NCI-H128 (cell line): Measurements from ENCODE around the gene NPIPA1.
"Not testable (repeated sequence)": the region's sequence is repeated elsewhere in the genome, so short reads cannot be mapped to it uniquely, and the experiment has no call there.

Experiments
- DNase-seq: peaks from one replicate; lab custom pipeline; 2025; ENCODE audit not compliant: unreplicated experiment; lab: John Stamatoyannopoulos, UW

The NPIPA1 gene

DNA sequence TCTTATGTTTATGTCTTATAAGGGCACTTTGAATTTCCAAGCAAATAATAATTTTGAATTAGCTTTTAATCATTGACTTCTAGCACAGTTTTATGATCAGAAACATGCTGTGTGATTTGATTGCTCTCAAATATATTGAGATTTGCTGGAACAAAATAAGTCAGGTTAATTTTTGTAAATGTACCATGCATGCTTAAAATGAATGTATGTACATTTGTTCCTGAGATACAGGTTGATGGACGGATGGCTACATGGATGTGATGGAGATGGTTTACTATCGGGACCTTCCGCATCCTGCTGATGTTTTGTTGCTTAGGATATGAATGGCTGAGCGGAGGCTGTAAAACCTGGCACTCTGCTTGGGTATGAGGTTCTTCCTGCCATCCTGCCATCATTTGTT, at the start of gene NPIPA1:
Gene NPIPA1, plus strand, starts transcription at position 301 of the 400 bp plus-strand sequence. Its CDS starts 0 bp downstream, at position 301.
- DNase-seq, result not testable (repeated sequence)

DNA sequence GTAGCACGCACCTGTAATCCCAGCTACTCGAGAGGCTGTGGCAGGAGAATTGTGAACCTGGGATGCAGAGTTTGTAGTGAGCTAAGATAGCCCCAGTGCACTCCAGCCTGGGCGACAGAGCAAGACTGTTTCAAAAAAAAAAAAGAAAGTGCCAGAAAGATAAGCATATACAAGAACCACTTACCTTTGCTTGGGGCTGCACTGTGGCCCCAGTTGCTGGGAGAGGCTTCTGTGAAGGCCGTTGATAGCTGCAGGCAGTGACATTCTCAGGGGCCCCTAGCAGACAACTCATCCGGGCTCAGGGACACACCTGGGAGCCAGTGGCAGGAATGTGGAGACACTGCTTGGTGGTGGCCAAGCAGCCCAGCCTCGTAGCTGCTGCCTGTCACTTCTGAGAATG, 45.1 kb upstream of the NPIPA1 start:
- not testable (repeated sequence) for DNase-seq

DNA sequence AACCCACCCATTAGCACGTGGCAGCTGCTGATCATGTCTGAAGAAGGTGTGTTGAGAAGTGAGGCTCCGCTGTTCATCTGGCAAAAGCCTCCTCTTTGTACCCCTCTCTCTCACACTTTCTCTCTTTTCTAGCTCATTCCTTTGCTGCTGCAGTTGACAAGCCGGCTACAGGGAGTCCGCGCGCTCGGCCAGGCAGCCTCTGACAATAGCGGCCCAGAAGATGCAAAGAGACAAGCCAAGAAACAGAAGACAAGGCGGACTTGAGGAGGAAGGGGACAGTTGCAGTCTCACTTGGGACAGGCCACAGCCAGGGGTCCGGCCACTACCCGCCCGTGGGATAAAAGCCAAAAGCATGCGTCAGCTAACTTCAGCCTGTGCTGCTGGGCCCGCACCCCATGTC, 41.9 kb upstream of the NPIPA1 start:
- DNase-seq, result not testable (repeated sequence)

DNA sequence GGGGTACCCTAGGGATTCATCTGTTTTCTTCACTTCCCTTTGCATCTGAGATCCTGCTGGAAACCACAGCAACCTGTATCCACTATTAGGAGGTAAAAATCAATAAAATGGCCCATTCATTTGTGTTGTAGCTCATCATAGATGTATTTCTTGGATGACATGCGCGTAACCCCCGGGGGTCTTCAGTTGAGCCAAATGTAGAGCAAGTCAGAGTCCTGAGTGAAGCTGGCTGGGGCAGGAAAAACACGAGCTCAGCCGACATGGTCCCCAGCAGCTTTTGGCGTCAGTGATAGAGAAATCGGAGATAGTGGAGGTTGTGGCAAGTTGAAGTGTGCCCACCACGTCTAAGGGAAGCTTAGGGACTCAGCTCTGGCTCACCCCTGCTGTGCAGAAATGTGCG, 41.2 kb upstream of the NPIPA1 start:
- not testable (repeated sequence) for DNase-seq

DNA sequence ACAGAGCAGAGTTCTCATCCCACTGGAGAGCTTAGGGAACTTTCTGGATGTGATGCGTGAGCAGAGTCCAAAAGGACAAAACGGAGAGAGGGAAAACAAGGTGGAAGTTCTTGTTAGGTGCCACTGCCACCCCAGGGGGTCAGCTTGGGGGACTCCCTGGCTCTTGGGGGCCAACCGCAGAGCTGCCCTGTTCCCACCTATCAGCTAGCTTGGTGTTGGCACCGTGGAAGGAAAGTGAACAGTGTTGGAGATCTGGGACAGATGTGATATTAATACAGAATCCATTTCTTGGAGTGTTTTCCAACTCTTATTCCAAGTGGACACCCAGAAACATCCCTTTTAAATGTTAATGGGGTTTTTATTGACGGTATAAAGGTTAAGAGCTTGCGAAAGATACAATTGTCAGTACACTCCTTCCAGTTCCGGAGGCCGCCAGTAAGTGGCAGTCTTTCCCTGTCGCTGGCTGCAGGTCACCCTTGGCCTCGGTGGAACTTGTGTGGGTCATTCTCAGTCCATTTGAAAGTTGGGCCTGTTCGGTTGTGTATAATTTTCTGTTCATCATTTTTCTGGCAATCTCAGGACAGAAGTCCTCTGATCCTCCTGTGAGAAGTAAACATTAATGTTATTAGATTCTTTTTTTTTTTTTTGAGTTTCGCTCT, 40.1 kb upstream of the NPIPA1 start:
- DNase-seq, result not testable (repeated sequence)

DNA sequence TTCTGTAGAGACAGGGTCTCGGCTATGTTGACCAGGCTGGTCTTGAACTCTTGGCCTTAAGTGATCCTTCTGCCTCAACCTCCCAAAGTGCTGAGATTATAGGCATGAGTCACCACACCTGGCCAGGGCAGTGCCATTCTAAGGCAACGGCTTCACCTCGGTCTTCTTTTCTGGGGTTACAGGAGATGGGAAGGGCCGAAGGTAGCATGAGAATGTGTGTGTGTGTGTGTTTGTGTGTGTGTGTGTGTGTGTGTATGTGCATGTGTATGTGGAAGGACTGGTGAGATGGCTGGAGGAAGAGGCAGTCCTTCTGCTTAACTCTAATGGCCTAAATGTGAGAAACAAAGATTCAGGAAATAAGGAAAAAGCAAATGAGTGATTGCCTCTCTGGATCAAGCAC, 39.1 kb upstream of the NPIPA1 start:
- DNase-seq, result not testable (repeated sequence)

DNA sequence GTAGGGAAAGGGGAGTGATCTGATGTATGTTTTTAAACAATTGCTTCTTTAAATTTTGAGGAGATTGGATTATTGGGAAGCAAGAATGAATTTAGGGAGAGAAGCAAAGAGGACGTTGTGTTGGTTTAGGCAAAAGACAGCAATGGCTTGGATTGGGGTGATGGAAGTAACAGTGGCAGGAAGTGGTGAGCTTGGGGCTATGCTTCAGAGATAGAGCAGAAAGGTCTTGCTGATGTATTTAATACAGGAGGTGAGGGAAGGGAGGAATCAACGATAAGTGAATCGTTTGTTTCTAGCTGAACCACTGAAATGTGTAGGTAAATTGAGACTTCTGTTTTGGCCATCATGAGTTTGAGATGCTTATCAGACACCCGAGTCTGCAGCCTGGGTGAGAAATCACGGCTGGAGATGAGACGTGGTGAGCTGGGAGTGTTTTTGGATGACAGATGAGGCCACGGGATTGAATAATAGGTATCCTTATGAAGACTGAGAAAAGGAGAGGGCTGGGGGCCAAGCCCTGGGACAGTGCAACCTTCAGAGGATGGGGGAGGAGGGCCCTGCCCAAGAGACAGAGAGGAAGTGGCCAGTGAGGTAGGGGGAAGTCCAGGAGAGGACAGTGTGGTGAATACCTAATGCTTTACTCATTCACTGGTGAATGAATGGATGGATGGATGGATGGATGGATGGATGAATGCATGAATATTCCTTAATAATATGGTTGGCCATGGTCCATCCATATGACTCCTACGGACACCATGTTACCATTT, 33.9 kb upstream of the NPIPA1 start:
- not testable (repeated sequence) for DNase-seq

DNA sequence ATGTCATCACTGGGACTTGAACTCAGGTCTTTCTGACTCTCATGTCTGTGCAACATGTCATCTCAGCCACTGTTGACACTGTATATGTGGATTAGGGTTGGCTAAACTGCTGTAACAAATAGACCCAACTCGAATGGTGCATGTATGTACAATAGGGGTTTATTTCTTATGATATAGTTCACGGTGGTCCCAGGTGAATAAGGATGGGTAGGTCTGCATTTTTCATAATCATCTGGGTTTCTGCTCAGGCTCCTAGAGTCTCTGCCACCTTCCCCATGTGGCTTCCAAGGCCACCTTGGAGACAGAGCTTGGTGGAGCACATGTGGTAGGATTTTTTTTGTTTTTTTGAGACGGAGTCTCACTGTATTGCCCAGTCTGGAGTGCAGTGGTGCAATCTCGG, 27.5 kb upstream of the NPIPA1 start:
- DNase-seq, result not testable (repeated sequence)

DNA sequence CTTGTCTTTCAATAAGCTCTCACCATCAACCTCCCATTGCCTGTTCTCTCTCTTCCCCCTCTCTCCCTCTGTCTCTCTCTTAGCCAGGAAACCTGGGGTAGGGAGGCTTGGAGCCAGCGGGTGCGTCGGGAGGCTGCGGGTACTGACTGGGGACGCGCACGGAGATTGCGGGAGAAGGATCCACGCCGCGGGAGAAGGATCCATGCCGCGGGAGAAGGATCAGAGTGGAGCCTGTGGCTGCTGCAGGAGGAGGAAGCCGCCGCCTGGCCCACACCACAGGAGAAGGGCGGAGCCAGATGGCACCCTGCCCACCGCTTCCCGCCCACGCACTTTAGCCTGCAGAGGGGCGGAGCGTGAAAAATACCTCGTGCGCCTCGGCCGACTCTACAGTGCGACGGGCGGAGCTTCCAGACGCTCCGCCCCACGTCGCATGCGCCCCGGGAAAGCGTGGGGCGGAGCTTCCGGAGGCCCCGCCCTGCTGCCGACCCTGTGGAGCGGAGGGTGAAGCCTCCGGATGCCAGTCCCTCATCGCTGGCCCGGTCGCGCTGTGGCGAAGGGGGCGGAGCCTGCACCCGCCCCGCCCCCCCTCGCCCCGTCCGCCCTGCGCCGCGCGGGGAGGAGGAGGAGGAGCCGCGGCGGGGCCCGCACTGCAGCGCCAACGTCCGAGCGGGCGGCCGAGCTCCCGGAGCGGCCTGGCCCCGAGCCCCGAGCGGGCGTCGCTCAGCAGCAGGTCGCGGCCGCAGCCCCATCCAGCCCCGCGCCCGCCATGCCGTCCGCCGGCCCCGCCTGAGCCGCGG, 26.2 kb upstream of the NPIPA1 start:
- DNase-seq, result not testable (repeated sequence)

DNA sequence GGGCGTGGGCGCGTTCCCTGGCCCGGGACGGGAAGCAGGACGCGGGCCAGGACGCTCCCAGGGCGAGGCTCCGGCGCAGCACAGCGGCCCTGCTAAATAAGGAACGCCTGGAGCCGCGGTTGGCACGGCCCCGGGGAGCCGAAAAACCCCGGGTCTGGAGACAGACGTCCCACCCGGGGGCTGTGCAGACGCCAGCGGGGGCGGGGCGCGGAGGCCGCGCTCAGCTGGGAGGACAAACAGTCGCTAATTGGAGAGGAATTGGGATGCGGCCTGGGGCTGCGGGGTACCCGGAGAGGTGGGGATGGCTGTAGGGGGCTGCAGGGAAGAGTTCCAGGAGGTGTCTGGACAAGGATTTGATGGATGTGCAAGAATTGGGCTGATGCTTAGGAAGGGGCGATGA, 25.3 kb upstream of the NPIPA1 start:
- not testable (repeated sequence) for DNase-seq

DNA sequence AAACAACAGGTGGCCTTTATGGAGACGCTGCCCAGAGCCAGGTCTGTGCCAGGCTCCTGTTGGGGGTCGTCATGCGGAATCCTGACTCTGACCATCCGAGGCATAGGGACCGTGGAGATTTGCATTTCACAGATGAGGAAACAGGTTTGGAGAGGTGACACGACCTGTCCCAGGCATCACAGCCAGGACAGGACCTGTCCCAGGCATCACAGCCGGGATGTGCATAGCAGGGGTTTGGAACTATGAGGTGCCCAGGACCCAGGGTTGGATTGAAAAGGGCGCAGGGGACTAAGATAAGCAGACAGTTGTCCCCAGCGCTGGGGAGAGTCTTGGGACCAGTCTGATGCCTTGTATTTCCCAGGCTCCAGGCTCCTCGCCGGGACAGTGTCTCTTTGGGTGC, 24.7 kb upstream of the NPIPA1 start:
- not testable (repeated sequence) for DNase-seq

DNA sequence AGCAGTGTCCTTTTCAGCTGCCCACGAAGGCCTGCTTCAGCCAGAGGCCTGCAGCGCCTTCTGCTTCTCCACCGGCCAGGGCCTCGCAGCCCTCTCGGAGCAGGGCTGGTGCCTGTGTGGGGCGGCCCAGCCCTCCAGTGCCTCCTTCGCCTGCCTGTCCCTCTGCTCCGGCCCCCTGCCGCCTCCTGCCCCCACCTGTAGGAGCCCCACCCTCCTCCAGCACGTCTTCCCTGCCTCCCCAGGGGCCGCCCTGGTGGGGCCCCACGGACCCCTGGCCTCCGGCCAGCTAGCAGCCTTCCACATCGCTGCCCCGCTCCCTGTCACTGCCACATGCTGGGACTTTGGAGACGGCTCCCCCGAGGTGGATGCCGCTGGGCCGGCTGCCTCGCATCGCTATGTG, 18.7 kb upstream of the NPIPA1 start:
- not testable (repeated sequence) for DNase-seq

DNA sequence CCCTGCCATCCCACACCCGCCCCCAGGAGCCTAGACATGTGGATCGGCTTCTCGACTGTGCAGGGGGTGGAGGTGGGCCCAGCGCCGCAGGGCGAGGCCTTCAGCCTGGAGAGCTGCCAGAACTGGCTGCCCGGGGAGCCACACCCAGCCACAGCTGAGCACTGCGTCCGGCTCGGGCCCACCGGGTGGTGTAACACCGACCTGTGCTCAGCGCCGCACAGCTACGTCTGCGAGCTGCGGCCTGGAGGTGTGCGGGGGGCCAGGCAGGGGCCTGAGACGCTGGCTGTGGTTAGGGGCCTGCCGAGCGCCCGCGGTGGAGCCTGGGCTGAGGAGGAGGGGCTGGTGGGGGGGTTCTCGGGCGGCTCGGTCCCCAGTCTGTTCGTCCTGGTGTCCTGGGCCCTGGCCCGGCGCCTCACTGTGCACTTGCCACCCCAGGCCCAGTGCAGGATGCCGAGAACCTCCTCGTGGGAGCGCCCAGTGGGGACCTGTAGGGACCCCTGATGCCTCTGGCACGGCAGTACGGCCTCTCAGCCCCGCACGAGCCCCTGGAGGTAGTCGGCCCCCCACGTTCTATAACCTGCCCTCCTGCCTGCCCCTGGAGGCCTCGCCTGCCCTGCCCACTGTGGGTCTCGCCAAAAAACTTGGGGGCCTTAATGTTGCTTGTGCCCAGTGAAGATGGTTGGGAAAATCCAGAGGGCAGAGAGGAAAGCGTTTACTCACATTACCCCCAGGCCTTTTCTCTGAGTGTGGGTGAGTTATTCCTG, 17.2 kb upstream of the NPIPA1 start:
- not testable (repeated sequence) for DNase-seq

DNA sequence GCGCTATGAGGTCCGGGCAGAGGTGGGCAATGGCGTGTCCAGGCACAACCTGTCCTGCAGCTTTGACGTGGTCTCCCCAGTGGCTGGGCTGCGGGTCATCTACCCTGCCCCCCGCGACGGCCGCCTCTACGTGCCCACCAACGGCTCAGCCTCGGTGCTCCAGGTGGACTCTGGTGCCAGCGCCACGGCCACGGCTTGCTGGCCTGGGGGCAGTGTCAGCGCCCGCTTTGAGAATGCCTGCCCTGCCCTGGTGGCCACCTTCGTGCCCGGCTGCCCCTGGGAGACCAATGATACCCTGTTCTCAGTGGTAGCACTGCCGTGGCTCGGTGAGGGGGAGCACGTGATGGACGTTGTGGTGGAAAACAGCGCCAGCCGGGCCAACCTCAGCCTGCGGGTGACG, 15.0 kb upstream of the NPIPA1 start:
- not testable (repeated sequence) for DNase-seq

DNA sequence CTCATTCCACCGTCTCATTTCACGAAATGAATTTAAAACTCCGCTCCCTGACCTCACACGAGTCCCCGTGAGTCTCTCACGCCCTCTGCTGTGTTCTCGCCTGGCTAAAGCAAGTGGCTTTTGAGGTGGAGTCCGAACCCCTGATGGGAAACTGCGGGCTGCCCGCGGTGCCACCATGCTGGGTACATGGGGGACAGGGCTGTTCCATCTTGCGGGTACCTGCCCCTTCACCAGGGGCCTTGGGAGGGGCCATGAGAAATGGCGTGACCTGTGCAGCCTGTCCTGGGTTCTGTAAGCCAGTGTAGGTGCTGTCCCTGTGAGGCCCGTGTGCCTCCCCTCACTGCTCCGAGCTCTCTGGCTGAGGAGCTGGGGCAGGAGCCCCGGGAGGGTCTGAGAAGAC, 14.3 kb upstream of the NPIPA1 start:
- not testable (repeated sequence) for DNase-seq

DNA sequence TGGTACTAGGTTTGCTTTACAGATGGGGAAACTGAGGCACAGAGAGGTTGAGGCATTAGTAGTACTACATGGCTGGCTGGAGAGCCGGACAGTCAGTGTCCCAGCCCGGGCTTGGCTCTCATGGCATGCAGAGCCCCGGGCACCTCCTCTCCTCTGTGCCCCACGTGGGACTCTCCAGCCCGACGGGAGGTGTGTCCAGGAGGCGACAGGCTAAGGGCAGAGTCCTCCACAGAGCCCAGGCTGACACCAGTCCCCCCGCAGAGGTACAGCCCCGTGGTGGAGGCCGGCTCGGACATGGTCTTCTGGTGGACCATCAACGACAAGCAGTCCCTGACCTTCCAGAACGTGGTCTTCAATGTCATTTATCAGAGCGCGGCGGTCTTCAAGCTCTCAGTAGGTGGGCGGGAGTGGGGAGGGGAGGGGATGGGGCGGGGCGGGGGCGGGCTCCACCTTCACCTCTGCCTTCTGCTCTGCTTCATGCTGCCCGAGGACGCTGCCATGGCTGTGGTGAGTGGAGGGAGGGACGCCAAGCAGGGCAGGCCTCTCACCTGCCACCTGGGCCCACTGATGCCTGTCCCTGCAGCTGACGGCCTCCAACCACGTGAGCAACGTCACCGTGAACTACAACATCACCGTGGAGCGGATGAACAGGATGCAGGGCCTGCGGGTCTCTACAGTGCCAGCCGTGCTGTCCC, 13.7 kb upstream of the NPIPA1 start:
- not testable (repeated sequence) for DNase-seq

DNA sequence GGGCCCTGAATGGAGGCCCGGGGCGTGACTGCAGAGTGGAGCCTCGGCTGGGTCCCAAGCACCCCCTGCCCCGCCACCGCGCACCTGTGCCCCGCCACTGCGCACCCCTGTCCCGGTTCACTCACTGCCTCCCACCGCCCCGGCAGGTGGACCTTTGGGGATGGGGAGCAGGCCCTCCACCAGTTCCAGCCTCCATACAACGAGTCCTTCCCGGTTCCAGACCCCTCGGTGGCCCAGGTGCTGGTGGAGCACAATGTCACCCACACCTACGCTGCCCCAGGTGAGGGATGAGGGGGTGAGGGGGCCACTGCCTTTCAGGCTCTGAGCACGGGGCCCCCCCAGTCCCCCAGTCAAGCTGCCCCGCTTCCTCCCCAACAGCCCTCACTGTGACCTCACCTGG, 12.9 kb upstream of the NPIPA1 start:
- DNase-seq, result not testable (repeated sequence)

DNA sequence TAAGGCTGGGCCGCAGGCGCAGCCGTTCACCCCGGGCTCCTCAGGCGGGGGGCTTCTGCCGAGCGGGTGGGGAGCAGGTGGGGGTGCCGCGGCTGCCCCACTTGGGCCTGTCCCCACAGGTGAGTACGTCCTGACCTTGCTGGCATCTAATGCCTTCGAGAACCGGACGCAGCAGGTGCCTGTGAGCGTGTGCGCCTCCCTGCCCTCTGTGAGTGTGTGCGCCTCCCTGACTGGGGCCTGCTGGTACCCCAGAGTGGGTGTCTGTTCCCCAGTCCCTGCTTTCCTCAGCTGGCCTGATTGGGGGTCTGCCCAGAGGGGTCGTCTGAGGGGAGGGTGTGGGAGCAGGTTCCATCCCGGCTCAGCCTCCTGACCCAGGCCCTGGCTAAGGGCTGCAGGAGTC, 12.3 kb upstream of the NPIPA1 start:
- DNase-seq, result not testable (repeated sequence)

DNA sequence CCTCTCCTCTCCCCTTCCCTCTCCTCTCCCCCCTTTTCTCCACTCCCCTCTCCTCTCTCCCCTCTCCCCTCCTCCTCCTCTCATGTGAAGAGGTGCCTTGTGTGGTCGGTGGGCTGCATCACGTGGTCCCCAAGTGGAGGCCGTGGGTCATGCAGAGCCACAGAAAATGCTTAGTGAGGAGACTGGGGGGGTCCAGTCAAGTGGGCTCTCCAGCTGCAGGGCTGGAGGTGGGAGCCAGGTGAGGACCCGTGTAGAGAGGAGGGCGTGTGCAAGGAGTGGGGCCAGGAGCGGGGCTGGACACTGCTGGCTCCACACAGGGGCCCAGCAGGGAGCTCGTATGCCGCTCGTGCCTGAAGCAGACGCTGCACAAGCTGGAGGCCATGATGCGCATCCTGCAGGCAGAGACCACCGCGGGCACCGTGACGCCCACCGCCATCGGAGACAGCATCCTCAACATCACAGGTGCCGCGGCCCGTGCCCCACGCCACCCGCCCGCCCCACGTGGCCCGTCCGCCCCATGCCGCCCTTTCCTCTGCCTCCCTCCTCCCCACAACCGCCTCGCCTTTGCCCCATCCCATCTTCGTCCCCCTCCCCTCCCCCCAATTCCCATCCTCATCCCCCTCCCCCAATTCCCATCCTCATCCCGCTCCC, 9.1 kb upstream of the NPIPA1 start:
- DNase-seq, result not testable (repeated sequence)

DNA sequence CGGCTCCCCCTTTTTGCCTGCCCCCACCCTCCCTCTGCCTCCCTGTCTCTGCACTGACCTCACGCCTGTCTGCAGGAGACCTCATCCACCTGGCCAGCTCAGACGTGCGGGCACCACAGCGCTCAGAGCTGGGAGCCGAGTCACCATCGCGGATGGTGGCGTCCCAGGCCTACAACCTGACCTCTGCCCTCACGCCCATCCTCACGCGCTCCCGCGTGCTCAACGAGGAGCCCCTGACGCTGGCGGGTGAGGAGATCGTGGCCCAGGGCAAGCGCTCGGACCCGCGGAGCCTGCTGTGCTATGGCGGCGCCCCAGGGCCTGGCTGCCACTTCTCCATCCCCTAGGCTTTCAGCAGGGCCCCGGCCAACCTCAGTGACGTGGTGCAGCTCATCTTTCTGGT, 8.1 kb upstream of the NPIPA1 start:
- not testable (repeated sequence) for DNase-seq
